ENCODE measurements around the gene PLB1.

PLB1 gene

GRCh38 chr2:28606986-28607441, 111.2 kb downstream of the PLB1 start:
- TF ChIP-seq CTCF (IDR thresholded peaks at IDR 0.05; ENCODE audit: insufficient read depth, low read length, missing control alignments) = peak; percentile 55
- CTCF ChIA-PET = interaction anchor here (0.7 to 8.0 kb wide), 5 partner anchors 11 to 40 kb away, joined by 3 to 87 read pairs (median 5); no protein-coding TSS in a partner anchor
- H3K4me3 ChIP-seq (ENCODE audit: low read depth, low read length) = no peak overlapping the region
- POLR2A ChIA-PET = no interaction called here
- no peak for DNase-seq (ENCODE audit: low read depth, low spot score)

DNA sequence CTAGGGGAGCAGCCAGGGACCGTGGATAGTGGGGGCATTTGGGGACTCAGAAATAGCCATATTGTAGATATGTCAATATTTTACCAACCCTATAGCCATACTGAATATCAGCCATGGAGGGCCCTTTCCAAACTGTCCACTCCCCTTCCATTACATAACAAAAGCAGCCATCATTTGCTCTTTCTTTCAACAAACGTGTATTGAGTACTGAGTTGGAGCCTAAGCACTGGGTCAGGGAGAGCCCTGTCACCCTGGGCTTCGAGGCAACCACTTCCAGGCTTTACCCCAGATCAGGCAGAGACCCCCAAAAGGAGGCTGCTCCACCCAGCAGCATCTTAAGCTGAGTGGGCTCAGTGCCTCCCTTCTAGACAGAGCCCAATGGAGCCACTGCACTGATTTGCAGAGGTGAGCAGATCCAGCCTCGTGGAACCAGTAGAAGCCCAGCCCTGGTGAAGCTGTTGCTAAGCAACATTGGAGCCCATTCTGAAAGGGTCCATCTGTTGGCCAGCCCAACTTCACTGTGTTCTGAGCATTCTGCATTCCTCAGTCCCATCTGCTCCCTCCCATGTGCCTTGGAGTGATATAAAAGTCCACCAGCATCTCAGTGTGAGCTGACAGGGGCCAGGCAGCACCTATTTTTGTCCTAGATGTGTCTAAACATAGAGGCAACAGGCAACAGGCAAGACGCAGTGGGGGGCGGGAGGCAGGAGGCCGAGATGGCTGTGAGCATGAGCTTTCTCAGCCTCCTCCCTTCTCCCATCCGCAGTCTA, 112.1 kb downstream of the PLB1 start:
- H3K4me3 ChIP-seq (ENCODE audit: low read depth, low read length) = no peak overlapping the region
- no peak for DNase-seq (ENCODE audit: low read depth, low spot score)
- no peak for TF ChIP-seq CTCF (IDR thresholded peaks at IDR 0.05; ENCODE audit: insufficient read depth, low read length, missing control alignments)
- CTCF ChIA-PET = interaction anchor here (8.0 kb wide), 1 partner anchor 12 kb away, joined by 87 read pairs; no protein-coding TSS in a partner anchor
- POLR2A ChIA-PET = no interaction called here

GRCh38 chr2:28608500-28609424, 112.9 kb downstream of the PLB1 start:
- CTCF ChIA-PET = interaction anchor here (8.0 kb wide), 1 partner anchor 13 kb away, joined by 87 read pairs; no protein-coding TSS in a partner anchor
- no peak for TF ChIP-seq CTCF (IDR thresholded peaks at IDR 0.05; ENCODE audit: insufficient read depth, low read length, missing control alignments)
- POLR2A ChIA-PET = no interaction called here
- no peak for DNase-seq (ENCODE audit: low read depth, low spot score)
- no peak overlapping the region for H3K4me3 ChIP-seq (ENCODE audit: low read depth, low read length)

DNA sequence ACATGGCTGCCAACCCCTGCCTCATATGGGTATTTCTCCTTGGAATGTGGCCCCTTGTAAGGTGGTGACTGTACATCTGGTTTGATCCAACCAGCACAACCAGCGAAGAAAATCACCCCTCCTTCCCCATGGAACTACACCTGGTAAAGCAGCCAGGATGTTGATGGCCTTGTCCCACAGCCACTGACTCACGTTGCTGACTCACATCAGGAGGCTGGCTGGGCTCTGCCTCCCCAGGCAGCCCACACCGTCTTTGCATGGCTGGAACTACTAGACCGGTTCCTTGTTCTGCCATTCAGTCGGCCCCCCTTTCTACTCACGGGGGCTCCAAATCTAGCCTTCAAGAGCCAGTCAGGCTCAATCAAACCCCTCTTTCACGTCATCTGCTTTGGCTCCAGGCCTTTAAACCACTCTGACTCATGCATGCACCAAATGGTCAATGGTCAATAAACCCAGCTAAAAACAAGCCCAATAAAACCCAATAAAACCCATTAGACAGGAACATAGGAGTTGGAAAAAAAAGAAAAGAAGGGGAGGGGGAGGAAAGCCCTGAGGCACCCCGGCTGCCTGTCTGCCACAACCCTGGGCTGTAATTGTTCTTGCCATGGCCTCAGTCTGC, 114.8 kb downstream of the PLB1 start:
- no peak for TF ChIP-seq CTCF (IDR thresholded peaks at IDR 0.05; ENCODE audit: insufficient read depth, low read length, missing control alignments)
- ChIA-PET POLR2A (no interaction called here), CTCF (interaction anchor here (1.0 to 8.0 kb wide), 4 partner anchors 8 to 16 kb away, joined by 4 to 87 read pairs (median 12); no protein-coding TSS in a partner anchor)
- no peak overlapping the region for H3K4me3 ChIP-seq (ENCODE audit: low read depth, low read length)
- no peak for DNase-seq (ENCODE audit: low read depth, low spot score)

- ChIA-PET CTCF (interaction anchor here (0.9 to 3.2 kb wide), 3 partner anchors 11 to 19 kb away, joined by 3 to 18 read pairs (median 5); no protein-coding TSS in a partner anchor), POLR2A (no interaction called here)
- DNase-seq (ENCODE audit: low read depth, low spot score) = no peak
Observed at GRCh38 chr2:28612131-28612812, 116.4 kb downstream of the PLB1 start.

More at GRCh38 chr2:28612131-28612812, 116.4 kb downstream of the PLB1 start:
- no peak overlapping the region for H3K4me3 ChIP-seq (ENCODE audit: low read depth, low read length)
- TF ChIP-seq CTCF (IDR thresholded peaks at IDR 0.05; ENCODE audit: insufficient read depth, low read length, missing control alignments) = no peak

All from AG04449 (cell line).